Adrenal gland (tissue), 5 donors: ENCODE results near the gene C2orf69.

Experiments used
- POLR2A ChIP-seq, 2 donors: fragments of 450-650 bp; IDR thresholded peaks; one replicate each; pipeline ENCODE4 v1.6.1; 2017; ENCODE audit warnings: antibody characterized with exemption in 2 of 2, mild to moderate bottlenecking in 2 of 2, moderate library complexity in 1 of 2
- TF ChIP-seq, protein P1 (sequence below), 6 experiments: fragments of 450-650 bp in 4 of 6; fragments of 200-600 bp in 2 of 6; sonication (generic) in 1 of 6; IDR thresholded peaks; 1 replicate in 5 of 6; 2 replicates in 1 of 6; pipeline versions ENCODE4 v1.5.1 to v1.8.0; 2016 to 2021; ENCODE audit warnings: antibody characterized with exemption in 6 of 6, mild to moderate bottlenecking in 2 of 6, moderate library complexity in 1 of 6
- donor health status: DM: no; HTN: no; CAD: no.

DNA sequence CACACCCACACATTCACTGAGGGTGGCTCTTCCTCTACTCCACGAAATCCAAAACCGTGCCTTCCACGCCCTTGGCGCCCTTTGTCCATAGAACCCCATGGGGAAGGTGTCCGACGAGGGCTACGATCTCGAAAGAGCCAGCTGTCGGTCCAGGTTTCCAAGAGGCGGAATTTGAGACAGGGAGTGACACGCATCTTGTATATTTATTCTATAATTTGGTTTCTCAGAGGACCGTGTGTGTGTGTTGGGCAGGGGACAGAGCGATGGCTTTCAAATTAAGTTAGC is 726 bp downstream of the C2orf69 start:
- TF ChIP-seq POLR2A (IDR thresholded peaks at IDR 0.05): no peak
- TF ChIP-seq, protein P1, sequence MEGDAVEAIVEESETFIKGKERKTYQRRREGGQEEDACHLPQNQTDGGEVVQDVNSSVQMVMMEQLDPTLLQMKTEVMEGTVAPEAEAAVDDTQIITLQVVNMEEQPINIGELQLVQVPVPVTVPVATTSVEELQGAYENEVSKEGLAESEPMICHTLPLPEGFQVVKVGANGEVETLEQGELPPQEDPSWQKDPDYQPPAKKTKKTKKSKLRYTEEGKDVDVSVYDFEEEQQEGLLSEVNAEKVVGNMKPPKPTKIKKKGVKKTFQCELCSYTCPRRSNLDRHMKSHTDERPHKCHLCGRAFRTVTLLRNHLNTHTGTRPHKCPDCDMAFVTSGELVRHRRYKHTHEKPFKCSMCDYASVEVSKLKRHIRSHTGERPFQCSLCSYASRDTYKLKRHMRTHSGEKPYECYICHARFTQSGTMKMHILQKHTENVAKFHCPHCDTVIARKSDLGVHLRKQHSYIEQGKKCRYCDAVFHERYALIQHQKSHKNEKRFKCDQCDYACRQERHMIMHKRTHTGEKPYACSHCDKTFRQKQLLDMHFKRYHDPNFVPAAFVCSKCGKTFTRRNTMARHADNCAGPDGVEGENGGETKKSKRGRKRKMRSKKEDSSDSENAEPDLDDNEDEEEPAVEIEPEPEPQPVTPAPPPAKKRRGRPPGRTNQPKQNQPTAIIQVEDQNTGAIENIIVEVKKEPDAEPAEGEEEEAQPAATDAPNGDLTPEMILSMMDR (IDR thresholded peaks at IDR 0.05): no peak
